ENCODE results near the gene BCKDHA.

DNA sequence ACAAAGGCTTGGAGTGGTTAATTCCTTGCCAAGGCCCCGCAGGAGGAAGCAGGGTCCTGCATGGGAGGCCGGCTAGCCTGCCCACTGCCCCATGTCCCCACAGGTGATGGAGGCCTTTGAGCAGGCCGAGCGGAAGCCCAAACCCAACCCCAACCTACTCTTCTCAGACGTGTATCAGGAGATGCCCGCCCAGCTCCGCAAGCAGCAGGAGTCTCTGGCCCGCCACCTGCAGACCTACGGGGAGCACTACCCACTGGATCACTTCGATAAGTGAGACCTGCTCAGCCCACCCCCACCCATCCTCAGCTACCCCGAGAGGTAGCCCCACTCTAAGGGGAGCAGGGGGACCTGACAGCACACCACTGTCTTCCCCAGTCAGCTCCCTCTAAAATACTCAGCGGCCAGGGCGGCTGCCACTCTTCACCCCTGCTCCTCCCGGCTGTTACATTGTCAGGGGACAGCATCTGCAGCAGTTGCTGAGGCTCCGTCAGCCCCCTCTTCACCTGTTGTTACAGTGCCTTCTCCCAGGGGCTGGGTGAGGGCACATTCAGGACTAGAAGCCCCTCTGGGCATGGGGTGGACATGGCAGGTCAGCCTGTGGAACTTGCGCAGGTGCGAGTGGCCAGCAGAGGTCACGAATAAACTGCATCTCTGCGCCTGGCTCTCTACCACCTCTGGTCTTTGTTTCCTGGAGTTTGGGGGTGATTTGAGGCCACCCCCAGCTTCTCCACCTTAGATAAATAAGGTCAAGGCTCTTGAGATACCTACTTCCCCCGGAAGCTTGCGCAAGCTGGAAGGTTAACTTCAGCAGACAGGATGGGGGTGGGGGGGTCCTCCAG lies 26.9 kb downstream of the BCKDHA start:
- TF ChIP-seq, protein P1, sequence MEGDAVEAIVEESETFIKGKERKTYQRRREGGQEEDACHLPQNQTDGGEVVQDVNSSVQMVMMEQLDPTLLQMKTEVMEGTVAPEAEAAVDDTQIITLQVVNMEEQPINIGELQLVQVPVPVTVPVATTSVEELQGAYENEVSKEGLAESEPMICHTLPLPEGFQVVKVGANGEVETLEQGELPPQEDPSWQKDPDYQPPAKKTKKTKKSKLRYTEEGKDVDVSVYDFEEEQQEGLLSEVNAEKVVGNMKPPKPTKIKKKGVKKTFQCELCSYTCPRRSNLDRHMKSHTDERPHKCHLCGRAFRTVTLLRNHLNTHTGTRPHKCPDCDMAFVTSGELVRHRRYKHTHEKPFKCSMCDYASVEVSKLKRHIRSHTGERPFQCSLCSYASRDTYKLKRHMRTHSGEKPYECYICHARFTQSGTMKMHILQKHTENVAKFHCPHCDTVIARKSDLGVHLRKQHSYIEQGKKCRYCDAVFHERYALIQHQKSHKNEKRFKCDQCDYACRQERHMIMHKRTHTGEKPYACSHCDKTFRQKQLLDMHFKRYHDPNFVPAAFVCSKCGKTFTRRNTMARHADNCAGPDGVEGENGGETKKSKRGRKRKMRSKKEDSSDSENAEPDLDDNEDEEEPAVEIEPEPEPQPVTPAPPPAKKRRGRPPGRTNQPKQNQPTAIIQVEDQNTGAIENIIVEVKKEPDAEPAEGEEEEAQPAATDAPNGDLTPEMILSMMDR (optimal IDR thresholded peaks at IDR 0.05 in 1 of 3, IDR thresholded peaks at IDR 0.05 in 1 of 3, conservative IDR thresholded peaks at IDR 0.05 in 1 of 3; ENCODE audit: extremely low read depth in 1 of 3, insufficient read depth in 2 of 3, low read length in 3 of 3): no peak
- no peak for TF ChIP-seq EZH2 (IDR thresholded peaks at IDR 0.05; ENCODE audit: low read length)

Data from keratinocyte (primary cell).